IMR-90 (cell line): Measurements from ENCODE around the gene ADARB2. TPM values are rescaled to one million over a fixed set of nuclear protein-coding genes. Genes with fewer than 3 reads are reported as not detected.

Experiments used
- ATAC-seq: fragments of 200-7000 bp; cut with Tn5 transposase; 2 replicates; pipeline ENCODE4 v1.9.1; 2020; ENCODE audit warnings: low read depth, mild to moderate bottlenecking, moderate library complexity
- BruUV-seq: library from RNA; stranded (reverse); fragments of 400-500 nt; replicated peaks from 2 replicates; lab custom pipeline; 2021; lab: Mats Ljungman, UMichigan
- CTCF ChIA-PET: fragments of 300-600 bp; formaldehyde crosslinking; extraction: SDS; loops from one replicate; lab custom pipeline; 2021; ENCODE audit warnings: antibody characterized with exemption; lab: Yijun Ruan, JAX
- POLR2A ChIA-PET: fragments of 300-600 bp; sonication (Branson Sonifier 250); formaldehyde crosslinking; loops from one replicate; lab custom pipeline; 2022; ENCODE audit warnings: antibody characterized with exemption; ENCODE audit not compliant: unreplicated experiment; lab: Charles Lee
- DNase-seq: peaks from one replicate; pipeline ENCODE4 v3.0.0; 2013
- H2AFZ ChIP-seq: replicated peaks from 2 replicates; pipeline ENCODE3; 2013; ENCODE audit warnings: low read length, mild to moderate bottlenecking; ENCODE audit not compliant: poor library complexity
- H2AK5ac ChIP-seq: 2 replicates; pipeline ENCODE4 v1.6.1; 2013; ENCODE audit warnings: low read depth, low read length, inconsistent platforms
- H2AK9ac ChIP-seq: replicated peaks from 2 replicates; pipeline ENCODE3; 2013; ENCODE audit warnings: mild to moderate bottlenecking, low read depth, low read length, moderate library complexity; ENCODE audit not compliant: poor library complexity
- H2BK120ac ChIP-seq: 2 replicates; pipeline ENCODE4 v1.6.1; 2013; ENCODE audit warnings: low read depth, low read length, inconsistent platforms
- H2BK15ac ChIP-seq: 3 replicates; pipeline ENCODE4 v1.6.1; 2013; ENCODE audit warnings: low read depth, low read length, inconsistent platforms
- H2BK20ac ChIP-seq: 2 replicates; pipeline ENCODE4 v1.6.1; 2013; ENCODE audit warnings: low read depth, mild to moderate bottlenecking, inconsistent platforms, low read length, moderate library complexity
- H2BK5ac ChIP-seq: 2 replicates; pipeline ENCODE4 v1.6.1; 2013; ENCODE audit warnings: mild to moderate bottlenecking, low read depth, low read length, inconsistent platforms; ENCODE audit not compliant: poor library complexity, severe bottlenecking
- H3K14ac ChIP-seq: replicated peaks from 2 replicates; pipeline ENCODE4 v1.6.1; 2013; ENCODE audit warnings: low read depth, low read length, inconsistent platforms
- H3K18ac ChIP-seq: 2 replicates; pipeline ENCODE4 v1.6.1; 2013; ENCODE audit warnings: low read depth, low read length, control low read depth
- H3K23ac ChIP-seq: 2 replicates; pipeline ENCODE4 v1.6.1; 2013; ENCODE audit warnings: low read depth, low read length, inconsistent platforms
- H3K27ac ChIP-seq: 2 replicates; pipeline ENCODE4 v1.5.1; 2013; ENCODE audit warnings: mild to moderate bottlenecking, control low read depth, low read length; ENCODE audit not compliant: insufficient read depth
- H3K27me3 ChIP-seq: 2 replicates; pipeline ENCODE4 v1.6.1; 2013; ENCODE audit warnings: low read length; ENCODE audit not compliant: control insufficient read depth, insufficient read depth
- H3K36me3 ChIP-seq: 2 replicates; pipeline ENCODE4 v1.6.1; 2013; ENCODE audit warnings: low read length, mixed read lengths; ENCODE audit not compliant: control insufficient read depth, insufficient read depth
- H3K4ac ChIP-seq: 2 replicates; pipeline ENCODE4 v1.6.1; 2013; ENCODE audit warnings: low read depth, low read length, inconsistent platforms
- H3K4me1 ChIP-seq: 2 replicates; pipeline ENCODE4 v1.6.1; 2013; ENCODE audit warnings: low read length, mixed read lengths; ENCODE audit not compliant: control insufficient read depth, insufficient read depth
- H3K4me2 ChIP-seq: 2 replicates; pipeline ENCODE4 v1.6.1; 2013; ENCODE audit warnings: low read depth, mild to moderate bottlenecking, control low read depth, low read length, moderate library complexity
- H3K4me3 ChIP-seq: 2 replicates; pipeline ENCODE4 v1.5.1; 2013; ENCODE audit warnings: low read depth, mild to moderate bottlenecking, control low read depth, low read length, moderate library complexity; ENCODE audit not compliant: insufficient read depth
- H3K56ac ChIP-seq: 2 replicates; pipeline ENCODE4 v1.6.1; 2013; ENCODE audit warnings: low read length, inconsistent platforms; ENCODE audit not compliant: insufficient read depth; ENCODE audit errors: extremely low read depth
- H3K79me1 ChIP-seq, 2 experiments: 2 replicates each; pipeline ENCODE4 v1.6.1; 2013; ENCODE audit warnings: low read length in 2 of 2, inconsistent platforms in 1 of 2, low read depth in 1 of 2
- H3K9ac ChIP-seq: 2 replicates; pipeline ENCODE4 v1.6.1; 2013; ENCODE audit warnings: low read depth, low read length, control low read depth
- H3K9me1 ChIP-seq: 2 replicates; pipeline ENCODE4 v1.6.1; 2013; ENCODE audit warnings: low read length, inconsistent platforms; ENCODE audit not compliant: insufficient read depth
- H3K9me3 ChIP-seq: 2 replicates; pipeline ENCODE4 v1.6.1; 2013; ENCODE audit warnings: low read length; ENCODE audit not compliant: control insufficient read depth, insufficient read depth
- H4K20me1 ChIP-seq: 2 replicates; pipeline ENCODE4 v1.6.1; 2013; ENCODE audit warnings: low read length, inconsistent platforms; ENCODE audit not compliant: insufficient read depth
- H4K5ac ChIP-seq: 2 replicates; pipeline ENCODE4 v1.6.1; 2013; ENCODE audit warnings: mild to moderate bottlenecking, low read depth, low read length, control low read depth
- H4K8ac ChIP-seq, 2 experiments: 2 replicates each; pipeline ENCODE4 v1.6.1; 2013; ENCODE audit warnings: low read depth in 2 of 2, low read length in 2 of 2, control low read depth in 1 of 2, inconsistent platforms in 1 of 2
- H4K91ac ChIP-seq: 2 replicates; pipeline ENCODE4 v1.6.1; 2013; ENCODE audit warnings: low read depth, low read length, inconsistent platforms; ENCODE audit not compliant: insufficient read depth
- BHLHE40 ChIP-seq: fragments of 150-350 bp; IDR thresholded peaks from 2 replicates; pipeline ENCODE4 v1.6.1; 2016; ENCODE audit warnings: mild to moderate bottlenecking, low read depth, low read length
- CEBPB ChIP-seq: IDR thresholded peaks from 2 replicates; pipeline ENCODE4 v1.6.1; 2012; ENCODE audit warnings: low read depth, low read length, improper control_type of control experiment
- CHD1 ChIP-seq: IDR thresholded peaks from 2 replicates; pipeline ENCODE4 v1.6.1; 2012; ENCODE audit warnings: low read depth, low read length, improper control_type of control experiment
- CTCF ChIP-seq: conservative IDR thresholded peaks from 2 replicates; pipeline ENCODE4 v1.5.1; 2012; ENCODE audit warnings: mild to moderate bottlenecking, low read depth, low read length, improper control_type of control experiment
- ELK1 ChIP-seq: fragments of 150-350 bp; IDR thresholded peaks from 2 replicates; pipeline ENCODE4 v1.6.1; 2016; ENCODE audit warnings: low read depth, mild to moderate bottlenecking, low read length, moderate library complexity, borderline replicate concordance
- FOS ChIP-seq: fragments of 150-350 bp; IDR thresholded peaks from 2 replicates; pipeline ENCODE4 v1.6.1; 2016; ENCODE audit warnings: low read depth, low read length
- MAFK ChIP-seq: IDR thresholded peaks from 2 replicates; pipeline ENCODE4 v1.6.1; 2012; ENCODE audit warnings: low read depth, low read length, improper control_type of control experiment
- MAZ ChIP-seq: IDR thresholded peaks from 2 replicates; pipeline ENCODE4 v1.6.1; 2012; ENCODE audit warnings: low read depth, mild to moderate bottlenecking, low read length, improper control_type of control experiment, moderate library complexity, borderline replicate concordance
- MXI1 ChIP-seq: IDR thresholded peaks from 2 replicates; pipeline ENCODE4 v1.6.1; 2012; ENCODE audit warnings: low read depth, mild to moderate bottlenecking, low read length, moderate library complexity, borderline replicate concordance
- NFE2L2 ChIP-seq: fragments of 150-350 bp; IDR thresholded peaks from 2 replicates; pipeline ENCODE4 v1.6.1; 2016; ENCODE audit warnings: low read depth, mild to moderate bottlenecking, low read length
- POLR2A ChIP-seq: IDR thresholded peaks from 2 replicates; pipeline ENCODE4 v1.6.1; 2012; ENCODE audit warnings: mild to moderate bottlenecking, low read depth, low read length
- RAD21 ChIP-seq: IDR thresholded peaks from 2 replicates; pipeline ENCODE4 v1.6.1; 2012; ENCODE audit warnings: low read length, improper control_type of control experiment
- RCOR1 ChIP-seq: IDR thresholded peaks from 2 replicates; pipeline ENCODE4 v1.6.1; 2012; ENCODE audit warnings: mild to moderate bottlenecking, low read length, improper control_type of control experiment; ENCODE audit not compliant: insufficient replicate concordance
- RFX5 ChIP-seq: IDR thresholded peaks from 2 replicates; pipeline ENCODE4 v1.8.0; 2012; ENCODE audit warnings: low read depth, mild to moderate bottlenecking, low read length, moderate library complexity
- SMC3 ChIP-seq: fragments of 150-350 bp; IDR thresholded peaks from 2 replicates; pipeline ENCODE4 v1.6.1; 2016; ENCODE audit warnings: low read depth, mild to moderate bottlenecking, antibody characterized with exemption, low read length, moderate library complexity
- USF2 ChIP-seq: fragments of 150-350 bp; IDR thresholded peaks from 2 replicates; pipeline ENCODE4 v1.6.1; 2017; ENCODE audit warnings: mild to moderate bottlenecking, antibody characterized with exemption, low read length, low read depth
- WGBS, 2 experiments: methylation state at CpG; one replicate each; pipeline versions ENCODE4 v1.1.5 to v1.1.7; 2013; ENCODE audit warnings: missing lambda C conversion rate in 2 of 2; ENCODE audit not compliant: insufficient read length in 1 of 2; ENCODE audit errors: extremely low coverage in 2 of 2; 5-methylcytosine and 5-hydroxymethylcytosine counted together
- dilution Hi-C: fragments of 300-500 bp; cut with HindIII; formaldehyde crosslinking; loops from one replicate; pipeline ENCODE4 v1.14.3; 2018; ENCODE audit warnings: low sequenced_read_pairs; ENCODE audit not compliant: unreplicated experiment
- in situ Hi-C: fragments of 300-500 bp; cut with MboI; formaldehyde crosslinking; loops from 3 replicates; pipeline ENCODE4 v1.14.3; 2019; ENCODE audit warnings: low sequenced_read_pairs, inconsistent platforms, mixed read lengths
- intact Hi-C: fragments of 100-400 bp; cut with micrococcal nuclease; formaldehyde crosslinking; loops from 2 replicates; pipeline ENCODE4 v1.10.0; 2022
- polyA plus RNA-seq, 3 experiments: library from polyadenylated mRNA; depleted of rRNA; stranded (reverse); fragments of >200 nt; gene quantifications; 2 replicates each; pipeline ENCODE4 v1.2.3, GENCODE V29; 2012; ENCODE audit warnings: low replicate concordance in 1 of 3
- total RNA-seq: library from RNA; depleted of rRNA; stranded (reverse); fragments of >200 nt; gene quantifications from 2 replicates; pipeline ENCODE4 v1.2.3, GENCODE V29; 2012

The ADARB2 gene
- total and polyA plus RNA-seq, 2 of the 4 experiments (the other 2 are of a cell fraction): not detected

- dilution Hi-C loops: no loop called here
- Histone ChIP-seq H3K9me3 (peaks cover 25% of the 10 kb centered on the region), H3K4me2 (no peak overlapping the region), H3K36me3 (no peaks in the 10 kb centered on the region), H3K14ac (no peak overlapping the region), H3K27me3 (no peaks in the 10 kb centered on the region), H3K9ac (no peak overlapping the region), H3K18ac (no peak overlapping the region), H3K79me1 (no peaks in the 10 kb centered on the region), H3K23ac (no peak overlapping the region), H2AK9ac (no peak overlapping the region), H3K4me1 (no peaks in the 10 kb centered on the region), H4K91ac (no peak overlapping the region), H2BK120ac (no peak overlapping the region), H2AFZ (no peak overlapping the region), H2BK5ac (no peak overlapping the region), H4K20me1 (no peaks in the 10 kb centered on the region), H3K56ac (no peak overlapping the region), H3K27ac (no peak overlapping the region), H3K4me3 (no peak overlapping the region), H3K4ac (no peak overlapping the region), H4K5ac (no peak overlapping the region), H2AK5ac (no peak overlapping the region), H2BK15ac (no peak overlapping the region), H3K9me1 (no peaks in the 10 kb centered on the region), H2BK20ac (no peak overlapping the region), H4K8ac (no peak overlapping the region)
- BruUV-seq: no TSS peak
- ATAC-seq (no peak), DNase-seq (no peak)
- TF ChIP-seq MAFK: no peak
- TF ChIP-seq CHD1: no peak
- no peak for TF ChIP-seq BHLHE40
- no peak for TF ChIP-seq RCOR1
- no peak for TF ChIP-seq ELK1
- TF ChIP-seq RAD21: no peak
- no peak for TF ChIP-seq POLR2A
- TF ChIP-seq CTCF: no peak
- TF ChIP-seq RFX5: no peak
- TF ChIP-seq MAZ: no peak
- no peak for TF ChIP-seq FOS
- TF ChIP-seq SMC3: no peak
- TF ChIP-seq USF2: no peak
- no peak for TF ChIP-seq CEBPB
- TF ChIP-seq NFE2L2: no peak
- no peak for TF ChIP-seq MXI1
- ChIA-PET POLR2A (no interaction called here), CTCF (interaction anchor here (0.6 kb wide), 1 partner anchor 68 kb away, joined by 3 read pairs; no protein-coding TSS in a partner anchor)
- intact Hi-C loops: no loop called here
- WGBS, 2 experiments: no CpG with 5 or more reads among the region's 3 CpGs
- in situ Hi-C loops: no loop called here
Measured at GRCh38 chr10:1229116-1229515, 508.2 kb downstream of the ADARB2 start.
